ENCODE results near the gene SH3BGRL3.

DNA sequence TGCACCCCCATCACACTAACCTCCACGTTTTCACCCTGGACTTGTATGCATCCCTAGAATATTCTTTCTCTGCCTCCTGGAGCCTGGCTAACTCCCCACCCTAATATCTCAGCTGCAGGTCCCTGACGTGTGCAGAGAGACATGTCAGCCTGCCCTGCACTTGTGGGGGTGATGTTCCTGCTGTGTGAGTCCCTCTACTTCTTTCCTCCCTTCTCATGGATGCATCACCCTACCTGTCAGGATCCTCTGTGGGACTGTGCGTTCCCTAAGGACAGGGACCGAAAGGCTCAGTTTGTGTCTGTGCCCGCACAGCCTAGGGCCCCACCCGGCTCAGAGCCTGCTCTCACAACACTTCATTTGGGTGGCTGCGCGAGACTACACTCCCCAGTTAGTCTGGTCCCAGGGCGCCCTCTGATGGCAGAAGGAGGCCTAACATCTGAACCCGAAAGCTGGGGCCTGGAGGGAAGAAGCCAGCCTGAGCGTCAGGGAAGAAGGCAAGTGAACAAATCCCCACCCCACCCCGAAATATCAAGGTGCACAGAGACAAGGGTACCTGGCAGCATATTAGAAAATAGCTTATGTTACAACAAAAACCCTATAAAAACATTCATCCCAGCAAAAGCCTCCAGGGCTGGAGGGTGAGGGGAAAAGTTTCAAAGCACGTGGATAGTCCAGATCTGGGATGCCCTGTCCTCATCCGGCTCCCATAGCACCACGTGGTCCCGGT lies 41.6 kb downstream of the SH3BGRL3 start:
- TF ChIP-seq, protein P1, sequence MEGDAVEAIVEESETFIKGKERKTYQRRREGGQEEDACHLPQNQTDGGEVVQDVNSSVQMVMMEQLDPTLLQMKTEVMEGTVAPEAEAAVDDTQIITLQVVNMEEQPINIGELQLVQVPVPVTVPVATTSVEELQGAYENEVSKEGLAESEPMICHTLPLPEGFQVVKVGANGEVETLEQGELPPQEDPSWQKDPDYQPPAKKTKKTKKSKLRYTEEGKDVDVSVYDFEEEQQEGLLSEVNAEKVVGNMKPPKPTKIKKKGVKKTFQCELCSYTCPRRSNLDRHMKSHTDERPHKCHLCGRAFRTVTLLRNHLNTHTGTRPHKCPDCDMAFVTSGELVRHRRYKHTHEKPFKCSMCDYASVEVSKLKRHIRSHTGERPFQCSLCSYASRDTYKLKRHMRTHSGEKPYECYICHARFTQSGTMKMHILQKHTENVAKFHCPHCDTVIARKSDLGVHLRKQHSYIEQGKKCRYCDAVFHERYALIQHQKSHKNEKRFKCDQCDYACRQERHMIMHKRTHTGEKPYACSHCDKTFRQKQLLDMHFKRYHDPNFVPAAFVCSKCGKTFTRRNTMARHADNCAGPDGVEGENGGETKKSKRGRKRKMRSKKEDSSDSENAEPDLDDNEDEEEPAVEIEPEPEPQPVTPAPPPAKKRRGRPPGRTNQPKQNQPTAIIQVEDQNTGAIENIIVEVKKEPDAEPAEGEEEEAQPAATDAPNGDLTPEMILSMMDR (IDR thresholded peaks at IDR 0.05) = peak in 3 of 4 experiments; percentile 88 to 93 (median 91)
- no peak for TF ChIP-seq EP300 (IDR thresholded peaks at IDR 0.05)
